ENCODE measurements around the gene TOMM34.
A peak's percentile ranks its signal among the peaks of the same experiment; 100 is the strongest.

TOMM34 gene, protein sequence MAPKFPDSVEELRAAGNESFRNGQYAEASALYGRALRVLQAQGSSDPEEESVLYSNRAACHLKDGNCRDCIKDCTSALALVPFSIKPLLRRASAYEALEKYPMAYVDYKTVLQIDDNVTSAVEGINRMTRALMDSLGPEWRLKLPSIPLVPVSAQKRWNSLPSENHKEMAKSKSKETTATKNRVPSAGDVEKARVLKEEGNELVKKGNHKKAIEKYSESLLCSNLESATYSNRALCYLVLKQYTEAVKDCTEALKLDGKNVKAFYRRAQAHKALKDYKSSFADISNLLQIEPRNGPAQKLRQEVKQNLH

DNA sequence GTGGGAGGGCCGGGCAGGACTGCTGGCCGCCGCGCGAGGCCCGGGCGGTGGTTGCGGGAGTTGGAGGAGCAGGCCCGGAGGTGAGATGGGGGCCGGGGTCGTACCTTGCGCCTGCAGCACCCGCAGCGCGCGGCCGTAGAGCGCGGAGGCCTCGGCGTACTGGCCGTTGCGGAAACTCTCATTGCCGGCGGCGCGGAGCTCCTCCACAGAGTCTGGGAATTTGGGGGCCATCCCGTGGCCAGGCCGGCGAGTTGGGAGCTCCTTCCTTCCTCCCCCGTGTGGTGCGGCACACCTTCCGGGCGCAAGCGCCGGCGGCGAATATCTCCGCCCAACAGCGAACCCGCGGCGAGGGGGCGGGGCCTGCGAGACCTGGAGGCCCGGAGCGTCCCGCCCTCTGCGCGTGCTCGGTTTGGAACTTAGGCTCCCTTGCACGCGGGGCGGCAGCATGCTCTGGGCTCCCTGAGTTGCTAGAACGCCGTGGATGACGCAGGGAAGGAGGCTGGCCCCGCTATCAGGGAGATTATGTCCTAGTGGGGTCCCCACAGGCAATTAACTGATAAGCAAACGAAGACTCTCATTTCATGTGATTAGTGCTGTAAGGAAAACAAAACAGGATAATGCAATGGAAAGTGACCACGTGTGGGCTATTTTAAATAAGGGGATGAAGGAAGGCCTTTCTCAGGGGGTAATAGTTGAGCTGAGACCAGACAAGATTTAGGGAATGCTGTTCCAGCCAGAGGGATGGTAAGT is at the start of gene TOMM34:
TOMM34 (minus strand) TSS at position 295 of the 750 bp plus-strand sequence; CDS start at position 231, 64 bp downstream.
- peak; percentile 86 to 87 for DNase-seq (ENCODE audit: low spot score in 2 of 2)
- H3K4me3 Mint-ChIP-seq = peak within 1 kb of the TSS; percentile 88
- peak within 1 kb of the TSS; percentile 63 for H3K27ac Mint-ChIP-seq (ENCODE audit: low read depth)
- H3K27me3 Mint-ChIP-seq = no peaks in the 10 kb centered on the region
- peaks cover 18% of the 10 kb centered on the region for H3K36me3 Mint-ChIP-seq (ENCODE audit: insufficient read depth)
- ATAC-seq (replicated peaks; ENCODE audit: extremely low read depth, poor library complexity, severe bottlenecking) = peak; percentile 92
- H3K9me3 Mint-ChIP-seq = no peaks in the 10 kb centered on the region
- peaks cover 46% of the 10 kb centered on the region for H3K4me1 Mint-ChIP-seq

DNA sequence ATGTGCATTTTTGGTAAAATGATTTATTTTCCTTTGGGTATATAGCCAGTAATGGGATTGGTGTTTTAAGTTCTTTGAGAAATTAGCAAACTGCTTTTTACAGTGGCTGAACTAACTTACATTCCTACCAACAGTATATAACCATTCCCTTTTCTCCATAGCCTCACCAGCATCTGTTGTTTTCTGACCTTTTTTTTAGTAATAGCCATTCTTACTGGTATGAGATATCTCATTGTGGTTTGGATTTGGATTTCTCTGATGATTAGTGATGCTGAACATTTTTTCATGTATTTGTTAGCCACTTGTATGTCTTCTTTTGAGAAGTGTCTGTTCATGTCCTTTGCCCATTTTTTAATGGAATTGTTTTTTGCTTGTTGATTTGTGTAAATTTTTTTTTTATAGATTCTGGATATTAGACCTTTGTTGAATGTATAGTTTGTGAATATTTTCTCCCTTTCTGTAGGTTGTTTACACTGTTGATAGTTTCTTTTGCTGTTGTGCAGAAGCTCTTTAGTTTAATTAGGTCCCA is 48.4 kb upstream of the TOMM34 start:
- Mint-ChIP-seq H3K4me1 (peaks cover 55% of the 10 kb centered on the region), H3K27ac (ENCODE audit: low read depth) (peak overlapping the region; percentile 29), H3K9me3 (no peaks in the 10 kb centered on the region), H3K4me3 (no peak overlapping the region), H3K36me3 (ENCODE audit: insufficient read depth) (peaks cover 80% of the 10 kb centered on the region), H3K27me3 (no peaks in the 10 kb centered on the region)
- ATAC-seq (replicated peaks; ENCODE audit: extremely low read depth, poor library complexity, severe bottlenecking) (no peak), DNase-seq (ENCODE audit: low spot score in 2 of 2) (no peak)

DNA sequence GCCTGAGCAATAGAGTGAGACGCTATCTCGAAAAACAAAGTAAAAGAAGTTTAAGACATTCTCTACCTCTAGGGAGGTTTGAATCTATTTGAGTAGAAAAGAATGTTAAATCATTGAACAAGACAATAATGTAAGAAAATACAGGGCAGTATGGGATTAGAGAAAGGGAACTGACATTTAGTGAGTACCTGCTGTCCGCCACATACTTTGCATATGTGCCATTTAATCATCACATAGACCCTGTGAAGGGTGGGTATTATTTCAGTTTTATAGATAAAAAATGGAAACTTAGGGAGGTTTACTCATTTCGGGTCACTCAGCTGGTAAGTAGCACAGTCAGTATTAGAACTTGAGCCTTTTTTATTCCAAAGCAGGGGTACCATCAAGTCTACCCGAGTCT is 37.5 kb upstream of the TOMM34 start:
- Mint-ChIP-seq H3K4me1 (peaks cover 66% of the 10 kb centered on the region), H3K27me3 (no peaks in the 10 kb centered on the region), H3K36me3 (ENCODE audit: insufficient read depth) (peaks cover 81% of the 10 kb centered on the region), H3K27ac (ENCODE audit: low read depth) (peak overlapping the region; percentile 71), H3K9me3 (no peaks in the 10 kb centered on the region), H3K4me3 (no peak overlapping the region)
- DNase-seq (ENCODE audit: low spot score in 2 of 2) = no peak
- ATAC-seq (replicated peaks; ENCODE audit: extremely low read depth, poor library complexity, severe bottlenecking) = no peak

DNA sequence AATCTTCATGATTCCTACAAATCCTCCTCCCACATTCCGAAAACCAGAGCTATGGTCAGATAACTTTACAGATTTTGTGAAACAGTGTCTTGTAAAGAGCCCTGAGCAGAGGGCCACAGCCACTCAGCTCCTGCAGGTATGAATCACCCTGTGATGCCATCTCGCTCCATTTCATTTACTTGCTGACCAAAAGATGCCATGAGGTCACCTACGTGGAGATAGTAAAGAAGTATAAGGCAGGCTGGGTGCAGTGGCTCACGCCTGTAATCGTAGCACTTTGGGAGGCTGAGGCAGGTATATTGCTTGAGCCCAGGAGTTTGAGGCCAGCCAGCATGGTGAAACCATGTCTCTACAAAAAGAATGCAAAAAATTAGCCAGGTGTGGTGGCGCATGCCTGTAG is 37.0 kb upstream of the TOMM34 start:
- DNase-seq (ENCODE audit: low spot score in 2 of 2) (no peak), ATAC-seq (replicated peaks; ENCODE audit: extremely low read depth, poor library complexity, severe bottlenecking) (no peak)
- Mint-ChIP-seq H3K4me3 (no peak overlapping the region), H3K27me3 (no peaks in the 10 kb centered on the region), H3K27ac (ENCODE audit: low read depth) (peak overlapping the region; percentile 71), H3K36me3 (ENCODE audit: insufficient read depth) (peaks cover 80% of the 10 kb centered on the region), H3K4me1 (peaks cover 66% of the 10 kb centered on the region), H3K9me3 (no peaks in the 10 kb centered on the region)

DNA sequence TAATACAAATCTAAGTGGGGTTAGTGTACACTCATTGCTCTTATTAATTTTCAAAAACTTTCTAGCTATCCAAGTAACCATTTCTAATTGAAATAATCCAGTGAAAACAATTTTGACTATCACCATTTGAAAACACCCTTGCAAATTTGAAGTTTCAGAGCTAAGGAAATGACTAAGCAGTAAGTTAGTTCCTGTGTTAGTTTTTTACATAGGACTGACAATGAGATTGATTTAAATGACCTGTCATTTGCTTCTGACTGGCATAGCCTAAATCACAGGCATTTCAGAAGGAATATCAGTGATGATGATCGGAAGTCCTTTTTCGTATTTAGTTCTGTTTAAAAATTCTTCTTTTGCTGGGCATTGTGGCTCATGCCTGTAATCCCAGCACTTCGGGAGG is 33.1 kb upstream of the TOMM34 start:
- peaks cover 73% of the 10 kb centered on the region for H3K36me3 Mint-ChIP-seq (ENCODE audit: insufficient read depth)

DNA sequence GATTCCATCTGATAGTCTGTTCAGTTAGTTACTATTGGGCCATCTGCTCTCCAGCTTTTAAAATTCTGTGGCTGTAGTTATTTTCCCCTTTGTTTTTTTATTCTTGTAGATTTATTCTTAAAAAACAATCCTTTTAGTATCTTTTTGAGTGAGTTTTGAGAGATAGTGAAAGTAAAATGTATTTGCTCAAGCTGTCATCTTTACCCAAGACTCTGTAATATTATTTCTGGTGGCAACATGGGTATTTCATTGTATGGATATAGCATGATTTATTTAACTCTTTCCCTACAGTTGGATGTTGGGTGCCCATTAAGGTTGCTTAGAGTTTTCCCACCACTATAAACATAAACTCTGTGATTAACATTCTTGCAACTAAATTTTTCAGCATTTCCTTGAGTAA is 30.8 kb upstream of the TOMM34 start:
- peaks cover 60% of the 10 kb centered on the region for H3K4me1 Mint-ChIP-seq
- H3K27ac Mint-ChIP-seq (ENCODE audit: low read depth) = peak overlapping the region; percentile 95
- ATAC-seq (replicated peaks; ENCODE audit: extremely low read depth, poor library complexity, severe bottlenecking) (peak; percentile 43), DNase-seq (ENCODE audit: low spot score in 2 of 2) (no peak)
- H3K27me3 Mint-ChIP-seq = no peaks in the 10 kb centered on the region
- peak overlapping the region; percentile 71 for H3K4me3 Mint-ChIP-seq
- no peaks in the 10 kb centered on the region for H3K9me3 Mint-ChIP-seq
- H3K36me3 Mint-ChIP-seq (ENCODE audit: insufficient read depth) = peaks cover 73% of the 10 kb centered on the region

More for the DNA sequence above, 33.1 kb upstream of the TOMM34 start:
- DNase-seq (ENCODE audit: low spot score in 2 of 2) = no peak
- Mint-ChIP-seq H3K4me1 (peaks cover 65% of the 10 kb centered on the region), H3K27me3 (no peaks in the 10 kb centered on the region), H3K9me3 (no peaks in the 10 kb centered on the region), H3K4me3 (no peak overlapping the region), H3K27ac (ENCODE audit: low read depth) (peak overlapping the region; percentile 69)
- peak; percentile 63 for ATAC-seq (replicated peaks; ENCODE audit: extremely low read depth, poor library complexity, severe bottlenecking)

DNA sequence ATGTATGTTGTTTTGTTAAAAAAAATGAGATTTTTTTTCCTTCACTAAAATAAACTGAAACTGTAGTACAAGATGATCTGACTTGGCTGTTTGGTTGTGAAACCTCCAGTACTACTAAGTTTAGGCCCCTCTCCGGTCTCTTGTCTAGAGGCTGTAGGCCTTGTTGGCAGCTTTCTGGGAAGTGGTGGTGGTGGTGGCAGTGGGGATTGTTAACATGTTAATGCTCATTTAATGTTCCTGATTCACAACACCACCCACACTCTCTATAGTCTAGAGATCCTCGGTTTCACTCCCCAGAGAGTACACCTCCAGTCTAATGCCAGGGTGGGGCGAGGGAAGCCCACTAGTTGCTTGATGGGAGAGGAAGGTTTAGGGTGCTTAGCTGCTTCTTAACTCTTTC is 30.2 kb upstream of the TOMM34 start:
- Mint-ChIP-seq H3K9me3 (no peaks in the 10 kb centered on the region), H3K4me1 (peaks cover 60% of the 10 kb centered on the region), H3K27ac (ENCODE audit: low read depth) (peak overlapping the region; percentile 95), H3K4me3 (peak overlapping the region; percentile 71), H3K27me3 (no peaks in the 10 kb centered on the region), H3K36me3 (ENCODE audit: insufficient read depth) (peaks cover 72% of the 10 kb centered on the region)
- peak; percentile 45 for ATAC-seq (replicated peaks; ENCODE audit: extremely low read depth, poor library complexity, severe bottlenecking)
- no peak for DNase-seq (ENCODE audit: low spot score in 2 of 2)

DNA sequence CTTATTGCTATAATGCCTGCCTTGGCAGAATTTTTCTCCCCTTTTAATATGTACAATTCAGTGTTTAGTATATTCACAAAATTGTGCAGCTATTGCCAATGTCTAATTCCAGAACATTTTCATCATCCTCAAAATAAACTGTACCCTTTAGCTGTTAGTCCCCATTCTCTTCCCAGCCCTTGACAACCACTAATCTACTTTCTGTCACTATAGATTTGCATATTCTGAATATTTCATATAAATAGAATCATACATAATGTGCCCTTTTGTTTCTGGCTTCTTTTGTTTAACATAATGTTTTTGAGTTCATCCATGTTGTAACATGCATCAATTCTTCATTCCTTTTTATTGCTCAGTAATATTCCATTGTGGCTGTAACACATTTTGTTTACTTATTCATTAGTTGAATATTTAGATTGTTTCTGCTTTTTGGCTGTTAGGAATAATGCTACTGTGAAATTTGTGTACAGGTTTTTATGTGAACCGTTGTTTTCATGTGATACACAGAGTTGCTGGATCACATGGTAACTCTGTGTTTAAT is 28.5 kb upstream of the TOMM34 start:
- peaks cover 50% of the 10 kb centered on the region for H3K4me1 Mint-ChIP-seq
- H3K36me3 Mint-ChIP-seq (ENCODE audit: insufficient read depth) = peaks cover 76% of the 10 kb centered on the region
- no peaks in the 10 kb centered on the region for H3K27me3 Mint-ChIP-seq
- H3K4me3 Mint-ChIP-seq = no peak overlapping the region
- DNase-seq (ENCODE audit: low spot score in 2 of 2) (no peak), ATAC-seq (replicated peaks; ENCODE audit: extremely low read depth, poor library complexity, severe bottlenecking) (no peak)
- H3K9me3 Mint-ChIP-seq = no peaks in the 10 kb centered on the region
- peak overlapping the region; percentile 50 for H3K27ac Mint-ChIP-seq (ENCODE audit: low read depth)

DNA sequence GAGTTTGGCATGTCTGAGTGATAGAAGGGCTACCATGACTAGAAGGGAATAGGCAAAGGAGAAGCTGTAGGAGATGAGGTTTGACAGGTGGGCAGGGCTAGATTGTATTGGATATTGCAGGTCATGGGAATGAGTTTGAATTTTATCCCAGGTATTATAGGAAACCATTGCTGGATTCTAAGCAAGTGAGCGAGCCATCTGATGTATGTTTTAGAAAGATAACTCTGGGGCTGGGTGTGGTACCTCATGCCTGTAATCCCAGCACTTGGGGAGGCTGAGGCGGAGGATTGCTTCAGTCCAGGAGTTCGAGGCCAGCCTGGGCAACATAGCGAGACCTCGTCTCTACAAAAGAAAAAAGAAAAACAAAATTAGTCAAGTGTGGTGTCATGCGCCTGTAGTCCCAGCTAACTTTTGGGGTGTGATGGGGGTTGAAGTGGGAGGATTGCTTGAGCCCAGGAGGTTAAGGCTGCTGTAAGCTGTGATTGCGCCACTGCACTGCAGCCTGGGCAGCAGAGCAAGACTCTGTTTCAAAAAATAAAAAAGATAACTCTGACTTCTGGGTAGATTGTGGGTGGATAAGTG is 23.0 kb upstream of the TOMM34 start:
- Mint-ChIP-seq H3K4me1 (peaks cover 45% of the 10 kb centered on the region), H3K27ac (ENCODE audit: low read depth) (peak overlapping the region; percentile 97), H3K27me3 (no peaks in the 10 kb centered on the region), H3K36me3 (ENCODE audit: insufficient read depth) (peaks cover 82% of the 10 kb centered on the region), H3K4me3 (peak overlapping the region; percentile 4), H3K9me3 (no peaks in the 10 kb centered on the region)
- ATAC-seq (replicated peaks; ENCODE audit: extremely low read depth, poor library complexity, severe bottlenecking) (no peak), DNase-seq (ENCODE audit: low spot score in 2 of 2) (no peak)

DNA sequence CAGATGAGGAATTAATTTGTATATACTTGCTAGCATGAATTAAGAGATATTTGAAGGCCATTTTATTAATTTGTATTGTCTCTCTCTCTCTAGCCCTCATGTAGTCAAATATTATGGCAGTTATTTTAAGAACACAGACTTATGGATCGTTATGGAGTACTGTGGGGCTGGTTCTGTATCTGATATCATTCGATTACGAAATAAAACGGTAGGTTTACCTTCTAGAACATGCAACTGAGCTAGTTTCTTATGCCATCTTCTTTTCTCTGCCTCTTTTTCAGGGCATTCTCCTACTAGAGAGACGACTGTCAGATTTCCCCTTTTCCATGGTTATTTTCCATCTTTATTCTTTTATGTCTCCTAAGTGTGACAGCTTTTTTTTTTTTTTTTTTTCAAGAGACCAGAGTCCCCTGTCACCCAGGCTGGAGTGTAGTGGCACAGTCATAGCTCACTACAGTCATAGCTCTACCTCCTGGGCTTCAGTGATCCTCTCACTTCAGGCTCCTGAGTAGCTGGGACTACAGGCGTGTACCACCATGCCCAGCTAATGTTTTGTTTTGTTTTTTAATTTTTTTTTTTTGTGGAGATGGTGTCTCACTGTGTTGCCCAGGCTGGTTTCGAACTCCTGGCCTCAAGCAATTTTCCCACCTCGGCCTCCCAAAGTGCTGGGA is 21.7 kb upstream of the TOMM34 start:
- Mint-ChIP-seq H3K4me3 (peak overlapping the region; percentile 18), H3K9me3 (no peaks in the 10 kb centered on the region)

DNA sequence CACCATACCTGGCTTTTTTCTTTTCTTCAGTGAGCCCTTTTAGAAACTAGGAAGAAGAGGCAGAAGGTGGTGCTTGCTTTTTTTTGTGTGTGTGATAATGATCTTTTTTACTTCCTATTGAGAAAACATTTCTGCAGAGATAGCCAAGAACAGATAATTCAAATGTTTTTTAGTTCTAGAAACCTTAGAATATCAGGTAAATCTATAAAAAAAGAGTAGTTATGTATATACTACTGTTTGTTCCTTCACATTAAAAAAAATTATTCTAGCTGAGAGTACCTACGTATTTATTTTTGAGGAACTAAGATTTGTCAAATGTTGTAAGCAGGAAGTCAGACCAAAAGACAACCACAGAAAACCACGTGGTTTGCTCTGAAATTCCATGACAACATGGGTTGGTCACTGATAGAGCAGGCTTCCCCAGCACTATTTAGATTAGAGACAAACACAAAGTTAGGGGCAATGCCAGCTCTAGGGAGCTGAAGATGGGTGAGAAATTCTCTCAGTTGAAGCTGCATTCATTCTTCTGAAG is 19.0 kb upstream of the TOMM34 start:
- Mint-ChIP-seq H3K4me1 (peaks cover 67% of the 10 kb centered on the region), H3K4me3 (peak overlapping the region; percentile 66), H3K9me3 (no peaks in the 10 kb centered on the region), H3K36me3 (ENCODE audit: insufficient read depth) (peaks cover 73% of the 10 kb centered on the region), H3K27ac (ENCODE audit: low read depth) (peak overlapping the region; percentile 97), H3K27me3 (no peaks in the 10 kb centered on the region)
- ATAC-seq (replicated peaks; ENCODE audit: extremely low read depth, poor library complexity, severe bottlenecking) = peak; percentile 91
- peak in 1 of 2 donors; percentile 73 for DNase-seq (ENCODE audit: low spot score in 2 of 2)

More for the DNA sequence above, 21.7 kb upstream of the TOMM34 start:
- Mint-ChIP-seq H3K27ac (ENCODE audit: low read depth) (peak overlapping the region; percentile 97), H3K27me3 (no peaks in the 10 kb centered on the region), H3K4me1 (peaks cover 55% of the 10 kb centered on the region), H3K36me3 (ENCODE audit: insufficient read depth) (peaks cover 75% of the 10 kb centered on the region)
- ATAC-seq (replicated peaks; ENCODE audit: extremely low read depth, poor library complexity, severe bottlenecking) (no peak), DNase-seq (ENCODE audit: low spot score in 2 of 2) (no peak)

DNA sequence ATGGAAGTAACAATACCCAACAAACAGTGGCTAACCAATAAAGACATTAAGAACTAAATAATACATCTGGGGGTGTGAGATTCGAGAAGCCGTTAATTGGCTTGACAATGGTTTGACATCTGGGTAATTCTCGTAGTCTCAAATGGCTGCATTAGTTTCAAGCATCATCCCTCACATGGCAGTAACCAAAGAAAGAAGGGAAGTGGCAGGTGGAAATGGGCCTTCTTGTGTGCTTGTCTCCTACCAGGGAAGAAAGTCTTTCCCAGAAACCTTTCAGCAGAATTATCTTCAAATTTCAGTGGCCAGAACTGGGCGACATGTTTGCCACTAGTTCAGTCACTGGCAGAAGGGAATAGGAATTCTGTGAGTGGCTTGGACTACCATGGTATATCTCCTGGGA is 16.5 kb upstream of the TOMM34 start:
- H3K9me3 Mint-ChIP-seq = no peaks in the 10 kb centered on the region
- H3K4me1 Mint-ChIP-seq = peaks cover 73% of the 10 kb centered on the region
- ATAC-seq (replicated peaks; ENCODE audit: extremely low read depth, poor library complexity, severe bottlenecking) (no peak), DNase-seq (ENCODE audit: low spot score in 2 of 2) (no peak)
- no peak overlapping the region for H3K4me3 Mint-ChIP-seq
- H3K27me3 Mint-ChIP-seq = no peaks in the 10 kb centered on the region
- H3K36me3 Mint-ChIP-seq (ENCODE audit: insufficient read depth) = peaks cover 76% of the 10 kb centered on the region
- peak overlapping the region; percentile 97 for H3K27ac Mint-ChIP-seq (ENCODE audit: low read depth)

All from central memory CD8-positive, alpha-beta T cell (primary cell).